WTC11 (cell line): ENCODE data around the gene SLC13A5. TPM values are rescaled to one million over a fixed set of nuclear protein-coding genes. Genes with fewer than 3 reads are reported as not detected.

Experiments used
- microRNA-seq: library from miRNA; unstranded; fragments of <30 nt; microRNA quantifications from one replicate; pipeline ENCODE4 v1.2.0, GENCODE V29; 2022; ENCODE audit warnings: borderline number of aligned reads
- total RNA-seq: library from RNA; stranded (reverse); gene quantifications from 3 replicates; pipeline ENCODE4 v1.2.3, GENCODE V29; 2021
- TF ChIP-seq, protein P1 (sequence below): fragments of 250-450 bp; sonication (Bioruptor Pico); IDR thresholded peaks from 2 replicates; pipeline ENCODE4 v1.9.0; 2021; ENCODE audit warnings: moderate library complexity, mild to moderate bottlenecking, inconsistent platforms, borderline replicate concordance

SLC13A5 gene
- total RNA-seq, 1 experiment from 2014 or later, result 1.8 TPM

DNA sequence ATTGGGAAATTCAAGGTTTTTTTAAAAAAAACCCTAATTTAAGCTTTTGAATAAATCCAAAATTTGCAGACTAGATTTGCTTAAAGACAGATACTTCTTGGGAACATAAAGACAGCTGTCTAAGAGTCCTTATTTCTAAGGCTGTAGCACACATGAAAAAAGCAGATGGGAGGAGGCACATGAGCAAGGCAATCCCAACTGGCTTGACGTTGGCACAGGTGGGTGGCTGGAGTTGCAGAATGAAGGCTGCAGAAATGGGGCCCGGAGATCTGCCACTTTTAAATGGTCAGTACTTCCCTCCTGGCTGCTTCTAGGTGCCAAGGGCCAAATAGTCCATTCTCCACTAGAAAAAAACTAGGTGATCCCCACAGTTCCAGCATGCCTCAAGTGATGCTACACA lies 77.1 kb downstream of the SLC13A5 start (continued):
- TF ChIP-seq, protein P1, sequence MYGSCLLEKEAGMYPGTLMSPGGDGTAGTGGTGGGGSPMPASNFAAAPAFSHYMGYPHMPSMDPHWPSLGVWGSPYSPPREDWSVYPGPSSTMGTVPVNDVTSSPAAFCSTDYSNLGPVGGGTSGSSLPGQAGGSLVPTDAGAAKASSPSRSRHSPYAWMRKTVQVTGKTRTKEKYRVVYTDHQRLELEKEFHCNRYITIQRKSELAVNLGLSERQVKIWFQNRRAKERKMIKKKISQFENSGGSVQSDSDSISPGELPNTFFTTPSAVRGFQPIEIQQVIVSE, result no peak

Small RNA genes lying within 50 kb of the gene (microRNA-seq; reads per million reads assigned to microRNA genes)
- gene MIR4520-1 (not detected), gene MIR4520-2 (not detected)

Other genes starting within 250 kb of the SLC13A5 start
- gene PITPNM3, start 156.8 kb downstream of the SLC13A5 start, total RNA-seq, result 2.1 to 2.8 TPM (median 2.3 TPM) in 3 replicates
- 17.7 to 22.8 TPM (median 18.4 TPM) in 3 replicates for gene KIAA0753, start 72.7 kb downstream of the SLC13A5 start, total RNA-seq
- 148 to 157 TPM (median 151 TPM) in 3 replicates for gene TXNDC17, start 72.3 kb downstream of the SLC13A5 start, total RNA-seq
- gene MED31, start 61.8 kb downstream of the SLC13A5 start, total RNA-seq, result 10.6 to 12.3 TPM (median 11.4 TPM) in 3 replicates
- 2.3 to 2.7 TPM (median 2.6 TPM) in 3 replicates for gene C17orf100, start 61.6 kb downstream of the SLC13A5 start, total RNA-seq
- gene XAF1, start 42.7 kb upstream of the SLC13A5 start, total RNA-seq, result 0.16 to 0.37 TPM (median 0.20 TPM) in 3 replicates
- gene FBXO39, start 62.8 kb upstream of the SLC13A5 start, total RNA-seq, result not detected in 3 replicates
- gene TEKT1, start 118.4 kb upstream of the SLC13A5 start, total RNA-seq, result 0.37 TPM in 1 of 3 replicates, not detected in the others